GM21576 (cell line): ENCODE results near the gene PAFAH1B2.
"Not testable (repeated sequence)": the region's sequence is repeated elsewhere in the genome, so short reads cannot be mapped to it uniquely, and the experiment has no call there.

Source experiments
- ATAC-seq: cut with Tn5 transposase; IDR thresholded peaks from one replicate; pipeline ENCODE4 v1.9.1; 2021; ENCODE audit warnings: mild to moderate bottlenecking, moderate library complexity; ENCODE audit not compliant: unreplicated experiment

The PAFAH1B2 gene

DNA sequence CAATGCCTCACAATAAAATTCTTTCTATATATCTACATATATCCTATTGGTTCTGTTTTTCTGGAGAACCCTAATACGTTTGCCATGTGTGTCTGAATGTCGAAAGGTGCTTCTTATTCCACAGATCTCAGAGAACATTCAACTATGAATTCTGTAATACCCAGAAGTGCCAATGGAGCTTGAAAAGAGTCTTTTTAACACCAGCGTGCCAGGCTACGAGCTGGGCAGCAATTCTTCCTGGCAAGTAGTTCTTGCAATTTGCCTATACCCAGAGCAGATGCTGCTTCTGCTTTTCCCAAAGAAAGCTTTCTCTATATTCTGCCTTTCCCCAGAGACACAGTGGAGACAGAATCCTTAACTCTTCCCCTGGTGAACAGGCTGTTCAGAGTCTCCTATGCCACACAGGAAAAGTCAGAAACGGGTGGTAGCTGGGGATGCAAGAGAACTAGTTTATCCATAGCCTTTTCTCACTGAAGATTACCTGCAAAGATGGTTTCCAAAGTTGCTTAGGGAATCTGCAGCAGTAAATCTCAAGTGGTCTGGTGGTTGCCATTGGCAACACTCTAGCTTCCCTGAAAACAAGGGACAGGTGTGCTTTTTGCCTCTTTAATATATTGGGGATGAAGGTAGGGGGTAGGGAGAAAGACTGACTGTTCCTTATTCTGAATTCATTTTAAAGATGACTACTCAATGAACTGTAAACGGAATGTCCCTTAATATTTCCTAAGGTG, 16.8 kb upstream of the PAFAH1B2 start:
- no peak for ATAC-seq

DNA sequence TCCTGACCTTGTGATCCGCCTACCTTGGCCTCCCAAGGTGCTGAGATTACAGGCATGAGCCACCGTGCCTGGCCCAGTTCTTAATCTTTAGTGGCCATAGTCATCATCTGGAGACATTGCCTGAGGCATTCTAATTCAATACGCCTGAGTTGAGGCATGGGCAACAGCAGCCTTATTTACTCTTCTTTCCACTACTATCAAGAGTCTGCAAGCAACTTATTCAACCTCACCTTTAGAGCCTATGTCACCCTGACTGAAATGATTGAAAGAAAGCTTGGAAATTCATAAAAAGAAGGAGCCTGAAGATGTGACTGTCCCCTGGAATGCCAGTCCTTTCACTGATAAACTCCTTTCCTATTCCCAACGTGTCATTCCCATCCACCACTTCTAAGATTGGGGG, 15.8 kb upstream of the PAFAH1B2 start:
- ATAC-seq: no peak

DNA sequence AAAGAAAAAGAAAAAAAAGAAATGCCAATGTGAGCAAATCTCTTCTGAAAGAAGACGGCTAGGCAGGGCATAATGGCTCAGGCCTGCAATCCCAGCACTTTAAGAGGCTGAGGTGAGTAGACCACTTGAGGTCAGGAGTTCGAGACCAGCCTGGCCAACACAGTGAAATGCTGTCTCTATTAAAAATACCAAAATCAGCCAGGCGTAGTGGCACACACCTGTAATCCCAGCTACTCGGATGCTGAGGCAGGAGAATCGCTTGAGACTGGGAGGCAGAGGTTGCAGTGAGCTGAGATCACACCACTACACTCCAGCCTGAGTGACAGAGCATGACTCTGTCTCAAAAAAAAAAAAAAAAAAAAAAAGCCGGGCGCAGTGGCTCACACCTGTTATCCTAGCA, 13.7 kb upstream of the PAFAH1B2 start:
- not testable (repeated sequence) for ATAC-seq

DNA sequence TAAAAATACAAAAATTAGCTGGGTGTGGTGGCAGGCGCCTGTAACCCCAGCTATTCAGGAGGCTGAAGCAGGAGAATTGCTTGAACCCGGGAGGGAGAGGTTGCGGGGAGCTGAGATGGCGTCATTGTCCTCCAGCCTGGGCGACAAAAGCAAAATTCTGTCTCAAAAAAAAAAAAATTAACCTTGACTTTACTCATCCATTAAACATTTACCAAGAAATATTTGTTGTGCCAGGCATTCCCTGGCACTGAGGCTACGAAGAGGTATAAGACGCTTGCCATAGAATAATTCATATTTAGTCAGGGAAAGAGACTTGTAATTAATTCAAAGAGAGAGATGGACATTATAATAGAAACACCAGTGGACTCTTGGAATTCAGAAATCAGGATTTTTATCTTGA, 13.2 kb upstream of the PAFAH1B2 start:
- ATAC-seq: no peak

DNA sequence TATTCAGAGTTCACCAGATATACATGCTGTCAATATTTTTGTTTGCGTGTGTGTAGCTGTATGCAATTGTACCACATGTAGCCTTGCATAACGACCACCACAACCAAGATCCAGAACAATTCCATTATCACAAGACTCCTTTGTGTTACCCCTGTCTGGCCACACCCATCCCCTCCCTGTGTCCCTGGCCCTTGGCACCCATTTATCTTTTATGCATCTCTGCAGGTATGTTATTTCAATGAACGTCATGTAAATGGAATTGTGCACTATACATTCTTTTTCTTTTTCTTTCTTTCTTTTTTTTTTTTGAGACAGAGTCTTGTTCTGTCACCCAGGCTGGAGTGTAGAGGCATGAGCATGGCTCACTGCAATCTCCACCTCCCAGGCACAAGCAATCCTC, 9.7 kb upstream of the PAFAH1B2 start:
- ATAC-seq: no peak

DNA sequence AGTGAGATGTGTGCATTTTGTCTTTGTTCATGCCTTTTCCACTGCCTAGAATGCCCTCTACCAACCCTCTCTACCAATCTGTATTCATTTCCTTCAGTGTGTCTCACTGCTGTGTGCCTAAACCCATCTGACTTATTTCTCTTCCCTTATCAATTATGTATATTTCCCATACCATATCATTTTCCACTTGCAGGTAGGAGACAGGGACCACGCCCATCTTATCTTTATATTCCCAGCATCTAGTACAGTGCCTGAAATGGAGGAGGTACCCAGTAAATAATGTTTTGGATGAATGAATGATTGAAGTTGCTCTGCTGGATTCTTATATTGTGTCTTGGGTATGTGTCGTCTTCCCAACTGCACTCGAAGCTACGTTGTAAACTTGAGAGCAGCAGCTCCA, 9.1 kb upstream of the PAFAH1B2 start:
- ATAC-seq: not testable (repeated sequence)

DNA sequence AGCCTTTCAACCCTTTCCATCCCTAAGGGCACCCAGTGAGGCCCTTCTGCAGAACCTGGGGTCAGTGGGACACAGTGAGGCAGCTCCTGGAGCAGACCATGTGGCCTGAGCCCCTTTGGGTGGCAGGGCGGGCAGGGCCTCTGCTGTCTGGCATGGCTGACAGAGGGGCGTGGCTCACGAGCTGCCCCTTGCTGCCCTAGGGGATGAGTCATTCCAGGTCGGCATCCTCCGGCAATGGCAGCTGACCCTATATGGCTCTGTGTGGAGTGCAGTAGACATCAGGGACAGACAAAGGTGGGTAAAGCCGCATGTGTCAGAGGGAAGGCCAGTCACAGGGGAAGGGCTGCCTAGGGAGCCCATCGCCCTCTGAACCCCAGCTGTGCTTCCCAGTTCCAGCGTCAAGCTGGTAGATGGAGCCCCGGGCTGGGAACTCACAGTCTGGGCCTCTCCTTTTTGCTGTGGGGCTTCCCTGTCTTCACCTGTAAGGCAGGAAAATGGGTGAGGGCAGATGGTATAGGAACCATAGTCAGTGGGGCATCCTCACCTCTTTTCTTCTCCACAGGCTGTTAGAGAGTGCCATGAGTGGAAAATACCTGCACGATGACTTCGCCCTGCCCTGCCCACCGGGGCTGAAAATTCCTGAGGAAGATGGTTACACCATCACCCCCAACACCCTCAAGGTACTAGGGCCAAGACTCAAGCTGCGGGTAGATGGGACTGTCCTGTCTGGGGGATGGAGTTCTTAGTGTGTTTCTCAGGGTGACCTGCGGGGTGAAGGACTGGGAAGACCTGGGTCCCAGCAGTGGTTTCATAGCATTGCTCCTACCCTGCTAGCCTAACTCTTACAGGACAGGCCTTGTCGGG, 6.6 kb upstream of the PAFAH1B2 start:
- ATAC-seq: not testable (repeated sequence)

DNA sequence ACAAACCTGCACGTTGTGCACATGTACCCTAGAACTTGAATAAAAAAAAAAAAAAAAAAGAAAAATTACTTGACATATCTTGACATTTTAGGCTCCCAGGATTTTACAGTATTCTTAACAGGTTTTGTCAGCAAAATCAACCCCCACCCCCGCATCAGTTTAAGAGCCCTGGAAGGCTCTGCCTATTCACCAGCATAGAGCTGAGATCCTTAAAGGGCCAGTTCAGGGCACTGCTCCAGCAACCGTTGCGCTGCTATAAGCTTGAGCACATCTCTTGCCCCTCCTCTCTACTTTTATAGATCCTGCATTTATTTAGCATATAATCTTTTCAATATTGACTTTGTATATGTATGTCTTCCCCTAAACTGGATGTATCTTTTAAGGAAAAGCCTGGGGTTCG, 697 bp upstream of the PAFAH1B2 start:
- no peak for ATAC-seq

DNA sequence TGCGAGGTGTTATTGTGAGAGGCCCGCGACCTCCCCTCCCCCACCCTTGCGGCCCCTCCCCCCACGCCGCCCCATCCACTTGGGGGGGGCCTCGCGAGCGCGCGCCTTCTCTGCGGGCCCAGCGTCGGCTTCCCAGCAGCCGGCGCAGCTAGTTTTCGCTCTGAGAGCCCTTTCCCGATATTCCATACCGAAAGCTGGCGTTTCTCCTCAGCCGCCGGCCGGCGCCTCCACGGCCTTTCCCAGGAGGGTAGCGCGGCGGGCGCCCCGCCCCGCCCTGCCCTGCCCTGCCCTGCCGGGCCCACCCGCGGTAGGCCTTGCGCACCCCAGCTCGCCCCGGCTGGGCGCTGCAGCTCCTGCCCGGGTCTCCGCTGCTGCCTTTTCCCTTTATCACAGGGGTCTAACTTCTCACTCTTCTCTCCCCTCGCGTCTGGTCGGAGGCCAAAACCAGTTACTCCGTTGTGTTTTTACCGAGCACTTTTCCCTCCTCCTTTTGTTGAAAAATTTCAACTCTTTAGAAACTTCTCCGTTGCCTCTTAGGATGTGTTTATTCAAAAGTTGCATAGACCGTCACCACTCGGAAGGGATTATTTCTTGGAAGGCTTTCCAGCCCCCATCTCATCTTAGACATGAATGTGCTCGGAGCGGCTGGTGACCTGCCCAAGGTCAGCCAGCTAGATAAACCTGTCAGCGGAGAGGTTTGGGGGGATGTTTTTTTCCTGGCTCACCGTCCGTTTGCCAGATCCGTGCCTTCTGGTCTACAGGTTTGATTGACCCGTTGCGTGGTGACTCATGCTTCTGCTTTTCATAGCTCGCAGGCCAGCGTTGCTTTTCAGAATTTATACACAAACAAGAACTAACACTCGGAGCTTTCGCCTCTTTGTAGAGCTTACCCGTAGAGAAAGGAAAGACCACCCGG, 648 bp downstream of the PAFAH1B2 start:
- peak; percentile 42 for ATAC-seq

DNA sequence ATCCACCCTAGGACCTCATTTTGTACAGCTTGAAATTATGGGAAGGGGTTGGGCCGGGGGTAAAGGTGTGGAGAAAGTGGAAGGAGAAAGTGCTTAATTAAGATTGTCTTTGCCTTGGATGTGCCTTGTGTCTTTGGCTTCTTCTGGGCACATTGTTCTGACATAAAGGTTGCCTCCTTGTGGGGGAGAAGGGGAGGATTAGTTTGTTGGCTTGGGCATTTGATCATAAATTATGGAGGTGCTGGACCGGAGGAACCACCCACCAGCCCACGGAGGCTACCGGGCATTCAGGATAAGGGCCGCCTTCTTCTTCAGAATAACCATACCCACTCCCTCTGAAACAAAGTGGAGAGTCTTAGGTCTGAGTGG, 1.3 kb downstream of the PAFAH1B2 start:
- no peak for ATAC-seq

DNA sequence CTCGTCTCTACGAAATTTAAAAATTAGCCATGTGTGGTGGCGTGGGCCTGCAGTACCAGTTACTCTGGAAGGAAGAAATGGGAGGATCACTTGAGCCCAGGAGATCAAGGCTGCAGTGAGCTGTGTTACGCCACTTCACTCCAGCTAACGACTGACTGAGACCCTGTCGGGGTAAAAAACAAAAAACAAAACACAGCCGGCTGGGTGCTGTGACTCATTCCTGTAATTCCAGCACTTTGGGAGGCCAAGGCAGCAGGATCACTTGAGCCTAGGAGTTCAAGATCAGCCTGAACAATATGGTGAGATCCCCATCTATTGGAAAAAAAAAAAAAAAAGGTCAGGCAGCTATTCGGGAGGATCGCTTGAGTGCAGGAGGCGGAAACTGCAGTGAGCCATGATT, 2.4 kb downstream of the PAFAH1B2 start:
- no peak for ATAC-seq

DNA sequence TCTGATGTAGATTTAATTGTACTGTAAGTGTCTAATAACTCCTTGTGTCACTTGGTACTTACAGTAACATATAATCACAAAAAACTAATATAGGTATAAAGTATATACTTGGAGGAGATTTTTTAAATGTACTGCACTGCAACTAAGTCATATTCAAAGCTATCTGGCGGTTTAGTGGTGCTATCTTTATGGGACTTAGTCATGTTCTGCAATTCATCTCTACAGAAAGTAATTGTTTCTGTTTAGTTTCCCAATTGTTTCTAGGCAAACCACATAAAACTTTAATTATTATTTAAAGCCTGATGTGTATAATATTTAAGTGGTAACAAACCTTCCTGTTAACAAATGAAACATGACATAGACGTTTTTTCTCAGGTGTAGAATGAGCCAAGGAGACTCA, 8.0 kb downstream of the PAFAH1B2 start:
- no peak for ATAC-seq

DNA sequence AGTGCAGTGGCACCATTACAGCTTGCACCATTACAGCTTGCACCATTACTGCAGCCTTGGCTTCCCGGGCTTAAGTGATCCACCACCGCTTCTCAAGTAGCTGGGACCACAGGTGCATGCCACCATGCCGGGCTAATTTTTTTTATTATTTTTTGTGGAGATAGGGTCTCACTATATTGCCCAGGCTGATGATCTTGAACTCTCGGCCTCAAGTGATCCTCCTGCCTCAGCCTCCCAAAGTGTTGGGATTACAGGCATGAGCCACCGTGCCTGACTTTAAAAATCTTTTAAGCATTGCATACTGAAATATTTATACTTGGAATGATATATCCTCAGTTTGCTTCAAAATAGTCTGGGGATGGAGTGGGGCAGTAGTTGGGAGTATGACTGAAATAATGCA, 10.4 kb downstream of the PAFAH1B2 start:
- ATAC-seq: no peak

DNA sequence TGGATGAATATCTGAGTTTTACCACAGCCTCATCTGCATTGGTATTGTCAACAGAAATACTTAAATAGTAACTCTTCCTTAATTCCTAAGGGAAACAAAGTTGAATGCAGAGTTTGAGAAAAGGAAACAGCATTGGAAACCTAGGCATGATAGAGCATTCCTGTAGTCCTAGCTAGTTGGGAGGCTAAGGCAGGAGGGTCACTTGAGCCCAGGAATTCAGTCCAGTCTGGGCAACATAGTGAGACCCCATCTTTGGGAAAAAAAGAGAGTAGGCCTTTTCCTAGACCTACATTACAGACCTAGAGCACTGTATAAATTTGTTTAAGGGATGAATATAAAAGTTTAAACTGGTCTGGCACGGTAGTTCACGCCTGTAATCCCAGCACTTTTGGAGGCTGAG, 13.4 kb downstream of the PAFAH1B2 start:
- ATAC-seq: no peak

DNA sequence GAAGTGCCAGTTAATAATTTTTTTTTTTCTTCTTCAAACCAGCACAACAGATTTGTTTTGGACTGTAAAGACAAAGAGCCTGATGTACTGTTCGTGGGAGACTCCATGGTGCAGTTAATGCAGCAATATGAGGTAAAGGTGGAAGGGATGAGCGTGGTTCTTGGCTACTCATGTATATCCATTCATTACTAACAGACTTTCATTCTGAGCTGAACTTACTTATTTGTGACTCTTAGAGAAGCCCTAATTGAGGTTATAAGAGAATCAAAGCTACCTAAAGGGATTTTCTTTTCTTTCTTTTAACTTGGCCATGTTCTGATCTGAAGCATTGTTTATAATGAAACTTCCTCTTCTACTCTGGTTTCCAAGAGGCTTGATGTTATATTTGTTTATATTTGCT, 15.8 kb downstream of the PAFAH1B2 start:
- ATAC-seq: no peak

DNA sequence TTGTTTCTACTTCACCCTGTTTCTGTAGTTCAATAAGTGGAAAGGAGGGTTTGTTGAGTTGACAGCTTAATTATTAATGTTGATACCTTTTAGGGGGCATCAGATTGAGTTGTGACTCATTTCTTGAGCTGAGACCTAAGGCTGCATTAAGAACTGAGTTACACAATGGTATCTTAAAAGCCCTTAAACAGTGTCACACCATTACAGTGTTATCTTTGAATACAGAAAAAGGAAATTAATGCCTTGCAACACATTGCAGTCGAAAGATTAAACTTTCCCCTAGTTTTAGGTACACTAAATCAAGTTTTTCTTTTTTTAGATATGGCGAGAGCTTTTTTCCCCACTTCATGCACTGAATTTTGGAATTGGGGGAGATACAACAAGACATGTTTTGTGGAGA, 16.7 kb downstream of the PAFAH1B2 start:
- ATAC-seq: no peak

DNA sequence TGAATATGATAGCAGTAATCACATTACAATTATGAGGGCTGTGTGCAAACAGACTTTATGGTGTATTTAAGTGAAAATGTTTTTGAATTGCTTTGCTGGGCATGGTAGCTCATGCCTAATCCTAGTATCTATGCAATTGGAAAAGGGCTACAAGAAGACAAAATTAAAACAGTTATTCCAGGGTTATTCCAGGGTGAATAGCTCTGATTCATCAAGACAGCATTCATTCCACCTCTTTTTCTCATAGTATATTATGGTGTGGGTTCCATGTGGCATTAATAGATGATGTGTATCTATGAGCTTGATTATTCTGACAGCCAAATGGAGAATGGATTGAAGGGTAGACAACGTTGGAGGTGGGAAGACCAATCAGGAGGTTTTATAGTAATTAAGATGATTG, 22.4 kb downstream of the PAFAH1B2 start:
- ATAC-seq: no peak

DNA sequence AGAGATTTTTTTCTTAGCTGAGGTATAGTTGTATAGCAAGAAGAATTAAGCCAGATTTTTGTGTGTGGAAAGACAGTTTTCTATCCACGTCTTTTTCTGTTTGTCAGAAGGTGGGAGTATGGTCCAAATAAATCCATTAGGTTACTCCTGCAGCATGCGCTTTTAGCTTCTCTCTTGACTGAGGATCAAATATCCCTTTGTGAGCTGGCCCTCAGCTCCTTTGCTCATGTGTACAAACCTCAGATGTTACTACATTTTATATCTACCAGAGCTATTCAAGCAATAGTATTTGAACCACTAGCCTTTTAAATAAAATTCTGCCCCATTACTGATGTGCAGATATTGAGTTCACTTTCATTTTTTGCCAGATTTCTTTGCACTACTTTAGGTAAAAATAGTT, 25.6 kb downstream of the PAFAH1B2 start:
- no peak for ATAC-seq

DNA sequence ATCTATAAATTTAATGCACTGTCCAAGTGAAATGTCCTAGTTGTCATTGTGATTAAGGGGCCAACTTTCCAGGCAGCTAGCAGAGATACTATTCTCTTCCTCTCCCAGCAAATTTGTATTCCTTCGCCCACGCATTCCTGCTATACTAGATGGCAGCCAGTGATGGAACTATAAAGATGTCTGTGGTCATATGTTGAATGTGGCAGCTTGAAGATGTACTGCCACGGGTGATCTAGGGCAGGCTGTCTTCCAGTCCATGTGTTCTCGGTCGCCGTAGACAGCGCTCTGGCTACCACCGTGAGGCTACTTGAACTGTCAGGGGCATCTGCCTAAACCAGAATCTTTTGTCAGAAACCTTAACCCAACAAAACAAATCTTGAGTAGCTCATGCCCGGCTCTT, 26.1 kb downstream of the PAFAH1B2 start:
- ATAC-seq: no peak

DNA sequence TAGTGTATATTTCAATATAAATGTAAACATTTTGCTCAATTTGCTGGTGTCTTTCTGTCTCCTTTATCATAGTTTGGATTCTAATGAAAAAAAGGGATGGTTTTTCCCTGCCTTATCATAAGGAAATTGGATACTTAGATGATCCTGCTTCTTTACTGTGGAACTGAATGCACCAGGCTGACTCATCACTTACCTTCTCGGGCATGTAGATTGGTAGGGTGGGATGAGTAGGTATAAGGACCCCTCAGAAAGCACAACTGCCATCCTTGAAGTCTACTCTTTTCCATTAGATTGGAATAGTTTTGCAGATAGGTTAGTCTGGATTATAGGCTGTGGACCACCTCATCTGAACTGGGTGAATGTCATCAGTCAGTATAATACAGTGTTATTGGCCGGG, 26.9 kb downstream of the PAFAH1B2 start:
- ATAC-seq: no peak

DNA sequence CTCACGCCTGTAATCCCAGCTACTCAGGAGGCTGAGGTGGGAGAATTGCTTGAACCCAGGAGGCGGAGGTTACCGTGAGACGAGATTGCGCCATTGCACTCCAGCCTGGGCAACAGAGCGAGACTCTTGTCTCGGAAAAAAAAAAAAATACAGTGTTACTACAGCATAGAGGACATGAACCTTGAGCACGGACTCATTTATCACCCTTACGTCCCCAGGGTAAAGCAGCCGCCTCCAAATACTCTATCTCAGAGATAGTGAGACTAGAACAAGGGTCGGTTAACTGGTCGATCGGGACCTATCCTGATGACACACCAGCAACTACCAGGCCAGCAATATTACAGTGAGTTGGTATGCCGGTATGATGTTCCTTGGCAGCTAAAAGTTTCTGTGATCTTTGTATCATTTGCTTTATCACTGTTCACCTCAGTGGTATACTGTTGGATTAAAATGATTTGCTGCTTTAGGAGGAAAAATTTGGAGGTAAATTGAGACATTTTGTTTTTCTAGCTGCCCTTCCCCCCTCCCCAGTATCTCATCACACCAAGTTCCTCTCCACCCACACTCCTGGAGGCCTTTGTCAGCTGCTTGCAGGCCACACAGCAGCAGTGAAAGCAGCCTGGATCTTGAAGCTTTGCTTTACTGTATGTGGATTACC, 27.4 kb downstream of the PAFAH1B2 start:
- no peak for ATAC-seq
